Caco-2 (cell line): ENCODE data around the gene CRAMP1. TPM values are rescaled to one million over a fixed set of nuclear protein-coding genes. Genes with fewer than 3 reads are reported as not detected.

Experiments used
- BruUV-seq: library from RNA; stranded (reverse); fragments of 400-500 nt; replicated peaks from 2 replicates; lab custom pipeline; 2021; lab: Mats Ljungman, UMichigan
- CTCF ChIA-PET: fragments of 300-600 bp; sonication (Branson Sonifier 250); formaldehyde crosslinking; loops from one replicate; lab custom pipeline; 2022; ENCODE audit warnings: antibody characterized with exemption; lab: Charles Lee
- POLR2A ChIA-PET: fragments of 300-600 bp; sonication (Branson Sonifier 250); formaldehyde crosslinking; loops from one replicate; lab custom pipeline; 2022; ENCODE audit warnings: antibody characterized with exemption; lab: Charles Lee
- DNase-seq, 2 experiments: peaks; one replicate each; pipeline versions ENCODE4 v3.0.0 to v3.0.0-alpha.2; 2020 to 2022
- H3K27me3 ChIP-seq: replicated peaks from 2 replicates; pipeline ENCODE4 v1.6.0; 2011; ENCODE audit warnings: low read length; ENCODE audit not compliant: control insufficient read depth, insufficient read depth
- H3K36me3 ChIP-seq: 2 replicates; pipeline ENCODE4 v1.5.1; 2011; ENCODE audit warnings: low read length; ENCODE audit not compliant: control insufficient read depth, insufficient read depth
- H3K4me1 ChIP-seq: fragments of 250-450 bp; sonication (Bioruptor Pico); 2 replicates; pipeline ENCODE4 v1.5.1; 2020; ENCODE audit warnings: mild to moderate bottlenecking
- H3K4me3 ChIP-seq: 2 replicates; pipeline ENCODE4 v1.5.1; 2011; ENCODE audit warnings: low read depth, mild to moderate bottlenecking, control low read depth, low read length
- H3K9me3 ChIP-seq: fragments of 250-450 bp; sonication (Bioruptor Pico); 2 replicates; pipeline ENCODE4 v1.5.1; 2020; ENCODE audit warnings: mild to moderate bottlenecking, moderate library complexity
- H3K27ac Mint-ChIP-seq: one replicate; pipeline ENCODE4 v1.8.0; 2022; ENCODE audit warnings: mixed read lengths; ENCODE audit not compliant: unreplicated experiment
- H3K27me3 Mint-ChIP-seq: one replicate; pipeline ENCODE4 v1.8.0; 2022; ENCODE audit warnings: mixed read lengths; ENCODE audit not compliant: insufficient read depth, unreplicated experiment
- H3K36me3 Mint-ChIP-seq: one replicate; pipeline ENCODE4 v1.8.0; 2022; ENCODE audit warnings: mild to moderate bottlenecking, mixed read lengths; ENCODE audit not compliant: insufficient read depth, unreplicated experiment
- H3K4me1 Mint-ChIP-seq: one replicate; pipeline ENCODE4 v1.8.0; 2022; ENCODE audit warnings: low read depth, mixed read lengths; ENCODE audit not compliant: unreplicated experiment
- H3K4me3 Mint-ChIP-seq: one replicate; pipeline ENCODE4 v1.8.0; 2022; ENCODE audit warnings: mild to moderate bottlenecking, moderate library complexity, mixed read lengths; ENCODE audit not compliant: unreplicated experiment
- H3K9me3 Mint-ChIP-seq: one replicate; pipeline ENCODE4 v1.8.0; 2022; ENCODE audit warnings: mixed read lengths; ENCODE audit not compliant: unreplicated experiment
- intact Hi-C: fragments of 100-400 bp; cut with micrococcal nuclease; formaldehyde crosslinking; loops from one replicate; pipeline ENCODE4 v1.10.0; 2022; ENCODE audit not compliant: unreplicated experiment
- total RNA-seq: library from RNA; stranded (reverse); gene quantifications from 2 replicates; pipeline ENCODE4 v1.2.3, GENCODE V29; 2022
- TF ChIP-seq, protein P1 (sequence below), 2 experiments: fragments of 200-600 bp in 1 of 2; IDR thresholded peaks; 1 replicate in 1 of 2; 2 replicates in 1 of 2; pipeline versions ENCODE4 v1.5.1 to v1.8.0; 2011 to 2022; ENCODE audit warnings: antibody characterized with exemption in 1 of 2, control low read depth in 1 of 2, inconsistent platforms in 1 of 2, low read depth in 1 of 2, low read length in 1 of 2, mild to moderate bottlenecking in 1 of 2, moderate library complexity in 1 of 2; ENCODE audit not compliant: insufficient read depth in 1 of 2, severe bottlenecking in 1 of 2, unreplicated experiment in 1 of 2

Gene CRAMP1
- total RNA-seq, 1 experiment from 2014 or later: 24.7 TPM

DNA sequence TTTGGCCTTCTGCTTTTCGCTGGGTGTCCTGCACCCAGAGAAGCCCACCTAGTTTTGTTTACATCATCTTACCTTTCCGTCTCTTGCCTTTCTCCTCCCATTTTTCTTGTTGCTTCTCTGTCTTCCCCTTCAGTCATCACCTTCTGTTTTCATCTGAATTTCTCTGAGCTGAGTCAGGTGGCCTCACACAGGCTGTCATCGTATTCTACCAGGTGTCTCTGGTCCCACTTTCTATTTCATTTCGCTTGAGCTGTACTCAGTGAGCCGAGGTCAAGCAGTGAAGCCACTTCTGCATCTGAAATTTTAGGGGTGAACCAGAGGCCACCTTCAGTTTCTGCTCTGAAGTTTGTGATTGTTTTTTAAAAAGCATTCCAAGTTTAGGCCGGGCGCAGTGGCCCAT lies 9.7 kb downstream of the CRAMP1 start:
- no peaks in the 10 kb centered on the region for H3K4me1 ChIP-seq
- intact Hi-C loops: no loop called here
- H3K4me3 ChIP-seq: no peak overlapping the region
- TF ChIP-seq, protein P1, sequence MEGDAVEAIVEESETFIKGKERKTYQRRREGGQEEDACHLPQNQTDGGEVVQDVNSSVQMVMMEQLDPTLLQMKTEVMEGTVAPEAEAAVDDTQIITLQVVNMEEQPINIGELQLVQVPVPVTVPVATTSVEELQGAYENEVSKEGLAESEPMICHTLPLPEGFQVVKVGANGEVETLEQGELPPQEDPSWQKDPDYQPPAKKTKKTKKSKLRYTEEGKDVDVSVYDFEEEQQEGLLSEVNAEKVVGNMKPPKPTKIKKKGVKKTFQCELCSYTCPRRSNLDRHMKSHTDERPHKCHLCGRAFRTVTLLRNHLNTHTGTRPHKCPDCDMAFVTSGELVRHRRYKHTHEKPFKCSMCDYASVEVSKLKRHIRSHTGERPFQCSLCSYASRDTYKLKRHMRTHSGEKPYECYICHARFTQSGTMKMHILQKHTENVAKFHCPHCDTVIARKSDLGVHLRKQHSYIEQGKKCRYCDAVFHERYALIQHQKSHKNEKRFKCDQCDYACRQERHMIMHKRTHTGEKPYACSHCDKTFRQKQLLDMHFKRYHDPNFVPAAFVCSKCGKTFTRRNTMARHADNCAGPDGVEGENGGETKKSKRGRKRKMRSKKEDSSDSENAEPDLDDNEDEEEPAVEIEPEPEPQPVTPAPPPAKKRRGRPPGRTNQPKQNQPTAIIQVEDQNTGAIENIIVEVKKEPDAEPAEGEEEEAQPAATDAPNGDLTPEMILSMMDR (IDR thresholded peaks at IDR 0.05; ENCODE audit: insufficient read depth in 1 of 2, low read depth in 1 of 2, low read length in 1 of 2, severe bottlenecking in 1 of 2, unreplicated experiment in 1 of 2): no peak
- BruUV-seq: no TSS peak
- DNase-seq: no peak
- H3K27me3 ChIP-seq: no peaks in the 10 kb centered on the region
- ChIA-PET CTCF (no interaction called here), POLR2A (no interaction called here)
- H3K9me3 Mint-ChIP-seq: no peaks in the 10 kb centered on the region
- H3K4me1 Mint-ChIP-seq: no peaks in the 10 kb centered on the region
- H3K4me3 Mint-ChIP-seq: no peak overlapping the region
- H3K27me3 Mint-ChIP-seq: no peaks in the 10 kb centered on the region
- no peaks in the 10 kb centered on the region for H3K9me3 ChIP-seq
- no peak overlapping the region for H3K27ac Mint-ChIP-seq
- H3K36me3 Mint-ChIP-seq: peaks cover 17% of the 10 kb centered on the region
- H3K36me3 ChIP-seq: peaks cover 1% of the 10 kb centered on the region

DNA sequence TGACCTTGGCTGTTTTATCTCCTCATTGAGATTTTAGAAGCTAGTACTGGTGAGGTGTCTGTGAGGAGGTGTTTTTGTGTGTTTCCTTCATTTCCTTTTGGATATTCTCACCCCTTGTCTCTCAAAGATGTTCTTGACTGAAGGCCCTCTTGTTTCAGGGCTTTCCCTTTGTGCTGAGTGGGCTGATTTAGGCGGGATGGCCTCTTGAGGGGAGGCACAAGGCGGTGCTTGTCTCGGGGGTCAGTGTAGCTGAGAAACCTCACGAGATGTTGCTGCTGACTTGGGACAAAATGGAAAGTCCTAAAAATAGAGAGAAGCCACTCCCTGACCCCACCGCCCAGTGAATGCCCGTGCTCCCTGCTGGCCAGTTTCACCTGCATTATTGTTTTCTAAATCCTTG lies 14.2 kb downstream of the CRAMP1 start:
- BruUV-seq: no TSS peak
- peaks cover 26% of the 10 kb centered on the region for H3K36me3 Mint-ChIP-seq
- Histone ChIP-seq H3K4me3 (no peak overlapping the region), H3K27me3 (no peaks in the 10 kb centered on the region), H3K4me1 (no peaks in the 10 kb centered on the region), H3K36me3 (no peaks in the 10 kb centered on the region; the same call in 1 of the 2 replicates), H3K9me3 (no peaks in the 10 kb centered on the region)
- no peaks in the 10 kb centered on the region for H3K4me1 Mint-ChIP-seq
- POLR2A ChIA-PET: no interaction called here
- TF ChIP-seq, protein P1 (IDR thresholded peaks at IDR 0.05; ENCODE audit: insufficient read depth in 1 of 2, low read depth in 1 of 2, low read length in 1 of 2, severe bottlenecking in 1 of 2, unreplicated experiment in 1 of 2): no peak
- H3K27me3 Mint-ChIP-seq: no peaks in the 10 kb centered on the region
- CTCF ChIA-PET: no interaction called here
- DNase-seq: no peak
- intact Hi-C loops: no loop called here
- no peaks in the 10 kb centered on the region for H3K9me3 Mint-ChIP-seq
- no peak overlapping the region for H3K27ac Mint-ChIP-seq
- H3K4me3 Mint-ChIP-seq: no peak overlapping the region

DNA sequence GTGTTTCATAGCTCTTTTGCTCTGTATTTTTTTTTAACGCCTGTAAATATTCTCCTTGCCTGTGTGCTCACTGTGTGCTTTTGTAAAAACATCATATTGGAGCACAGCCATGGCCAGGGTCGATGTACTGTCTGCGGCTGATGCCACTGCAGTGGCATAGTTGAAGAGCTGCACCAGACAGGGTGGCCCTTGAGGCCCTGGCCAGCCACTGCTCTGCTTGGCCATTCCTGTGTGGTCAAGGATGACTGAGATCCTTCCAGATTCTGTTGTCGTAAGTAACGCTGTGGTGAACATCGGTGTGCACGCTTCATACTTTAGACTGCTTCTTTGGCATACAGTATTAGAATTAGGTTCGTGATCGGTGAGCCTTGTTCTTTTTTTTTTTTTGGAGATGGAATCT lies 14.6 kb downstream of the CRAMP1 start:
- TF ChIP-seq, protein P1 (IDR thresholded peaks at IDR 0.05; ENCODE audit: insufficient read depth in 1 of 2, low read depth in 1 of 2, low read length in 1 of 2, severe bottlenecking in 1 of 2, unreplicated experiment in 1 of 2): no peak
- no TSS peak for BruUV-seq
- H3K4me3 Mint-ChIP-seq: no peak overlapping the region
- intact Hi-C loops: no loop called here
- no peak overlapping the region for H3K27ac Mint-ChIP-seq
- no peaks in the 10 kb centered on the region for H3K27me3 Mint-ChIP-seq
- DNase-seq: no peak
- Histone ChIP-seq H3K9me3 (no peaks in the 10 kb centered on the region), H3K4me1 (no peaks in the 10 kb centered on the region), H3K27me3 (no peaks in the 10 kb centered on the region), H3K4me3 (no peak overlapping the region), H3K36me3 (no peaks in the 10 kb centered on the region; the same call in 1 of the 2 replicates)
- CTCF ChIA-PET: no interaction called here
- POLR2A ChIA-PET: no interaction called here
- H3K4me1 Mint-ChIP-seq: no peaks in the 10 kb centered on the region
- H3K36me3 Mint-ChIP-seq: peaks cover 26% of the 10 kb centered on the region
- H3K9me3 Mint-ChIP-seq: no peaks in the 10 kb centered on the region
